GM18907 (cell line): Measurements from ENCODE around the gene PIP4K2A.
A peak's percentile ranks its signal among the peaks of the same experiment; 100 is the strongest.

Source experiments
- ATAC-seq: cut with Tn5 transposase; IDR thresholded peaks from one replicate; pipeline ENCODE4 v1.9.1; 2021; ENCODE audit warnings: mild to moderate bottlenecking, moderate library complexity; ENCODE audit not compliant: unreplicated experiment

Gene PIP4K2A

GRCh38 chr10:22669163-22669711 lies 45.1 kb downstream of the PIP4K2A start:
- ATAC-seq, result peak; percentile 31

GRCh38 chr10:22667093-22667480 lies 47.3 kb downstream of the PIP4K2A start:
- no peak for ATAC-seq

GRCh38 chr10:22666287-22667092 lies 47.9 kb downstream of the PIP4K2A start:
- peak; percentile 91 for ATAC-seq

- no peak for ATAC-seq
These were observed 49.0 kb downstream of the PIP4K2A start for GRCh38 chr10:22665329-22665728.

GRCh38 chr10:22662733-22663330 lies 51.5 kb downstream of the PIP4K2A start:
- no peak for ATAC-seq

GRCh38 chr10:22659866-22660265 lies 54.5 kb downstream of the PIP4K2A start:
- no peak for ATAC-seq

GRCh38 chr10:22658745-22659410 lies 55.5 kb downstream of the PIP4K2A start:
- no peak for ATAC-seq

- ATAC-seq, result no peak
These were observed 56.7 kb downstream of the PIP4K2A start for GRCh38 chr10:22657566-22658225.

GRCh38 chr10:22657024-22657423 lies 57.4 kb downstream of the PIP4K2A start:
- ATAC-seq, result no peak

GRCh38 chr10:22656036-22656435 lies 58.3 kb downstream of the PIP4K2A start:
- no peak for ATAC-seq

GRCh38 chr10:22655312-22655981 lies 58.9 kb downstream of the PIP4K2A start:
- no peak for ATAC-seq

GRCh38 chr10:22652988-22653481 lies 61.3 kb downstream of the PIP4K2A start:
- ATAC-seq, result no peak

- ATAC-seq, result no peak
These were observed 63.0 kb downstream of the PIP4K2A start for GRCh38 chr10:22651276-22651980.

GRCh38 chr10:22649994-22650393 lies 64.4 kb downstream of the PIP4K2A start:
- no peak for ATAC-seq

GRCh38 chr10:22649390-22649841 lies 65.0 kb downstream of the PIP4K2A start:
- ATAC-seq, result peak; percentile 34

GRCh38 chr10:22648547-22648961 lies 65.8 kb downstream of the PIP4K2A start:
- ATAC-seq, result no peak

GRCh38 chr10:22647244-22647643 lies 67.1 kb downstream of the PIP4K2A start:
- no peak for ATAC-seq

GRCh38 chr10:22646388-22646853 lies 68.0 kb downstream of the PIP4K2A start:
- peak; percentile 72 for ATAC-seq

- no peak for ATAC-seq
These were observed 70.2 kb downstream of the PIP4K2A start for GRCh38 chr10:22644222-22644621.
